Activated CD4-positive, alpha-beta T cell treated with anti-CD3 and anti-CD28 coated beads, Interleukin-2, amount 50 U/mL, for 4 hours (primary cell): ENCODE results near the gene SLC39A13.

Experiments
- DNase-seq, 2 experiments: peaks; one replicate each; pipeline ENCODE4 v3.0.0-alpha.2; 2020

The SLC39A13 gene

GRCh38 chr11:47387944-47388696 is 20.3 kb upstream of the SLC39A13 start:
- no peak for DNase-seq

DNA sequence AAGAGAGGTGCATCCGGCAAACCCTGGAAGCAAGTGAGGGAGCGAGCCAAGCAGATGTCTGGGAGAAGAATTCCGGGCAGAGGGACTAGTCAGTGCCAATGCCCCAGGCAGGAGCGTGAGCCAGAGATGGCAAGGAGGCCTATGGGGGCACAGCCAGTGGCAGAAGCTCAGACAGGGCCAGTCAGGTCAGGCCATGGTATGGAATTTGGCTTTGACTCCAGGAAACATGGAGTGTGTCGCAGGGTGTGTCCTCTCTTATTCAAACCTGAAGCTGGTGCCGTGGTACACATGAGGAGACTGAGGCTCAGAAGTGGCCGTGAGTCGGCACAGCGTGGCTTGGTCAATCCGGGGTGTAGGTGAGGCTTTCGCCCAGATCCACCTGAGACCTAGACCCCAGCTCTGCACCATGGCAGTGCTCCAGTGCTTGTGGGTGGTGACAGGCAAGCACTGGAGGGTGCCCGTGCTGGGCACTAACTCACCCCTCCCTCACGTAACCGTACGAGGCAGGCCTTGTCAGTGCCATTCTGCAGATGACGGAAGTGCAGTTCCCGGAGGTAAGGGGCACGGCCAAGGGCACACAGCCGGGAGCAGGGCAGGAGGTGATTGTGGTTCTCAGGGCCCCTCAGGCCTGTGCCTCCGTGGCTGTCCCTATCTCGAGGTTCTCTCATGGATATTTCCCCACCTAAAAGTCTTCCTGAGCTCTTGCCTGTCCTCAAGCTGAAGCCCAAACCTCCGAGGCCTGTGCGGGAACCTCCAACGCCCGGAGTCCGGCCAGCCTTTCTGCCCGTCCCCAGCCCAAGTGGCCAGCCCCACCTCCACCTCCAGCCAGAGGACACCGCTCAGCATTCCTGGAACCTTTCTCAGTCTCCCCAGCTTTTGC is 19.5 kb upstream of the SLC39A13 start:
- no peak for DNase-seq

- no peak for DNase-seq
Observed at GRCh38 chr11:47389577-47390421, 18.6 kb upstream of the SLC39A13 start.

DNA sequence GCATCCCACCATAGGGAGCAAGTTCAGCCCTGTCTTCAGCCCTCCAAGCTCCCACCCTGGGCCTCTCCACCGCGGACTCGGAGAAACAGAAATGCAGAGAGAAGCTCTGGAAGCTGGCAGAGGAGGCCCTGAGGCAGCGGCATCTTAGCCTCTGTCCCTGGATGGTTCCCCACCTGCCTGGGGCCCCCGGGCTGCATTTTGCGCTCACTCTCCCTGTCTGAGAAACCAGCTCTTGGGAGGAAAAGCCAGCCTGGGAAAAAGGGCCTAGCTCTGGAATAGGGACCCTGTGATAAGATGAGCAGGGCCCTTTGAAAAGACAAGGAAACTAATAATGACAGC is 18.0 kb upstream of the SLC39A13 start:
- DNase-seq: no peak

DNA sequence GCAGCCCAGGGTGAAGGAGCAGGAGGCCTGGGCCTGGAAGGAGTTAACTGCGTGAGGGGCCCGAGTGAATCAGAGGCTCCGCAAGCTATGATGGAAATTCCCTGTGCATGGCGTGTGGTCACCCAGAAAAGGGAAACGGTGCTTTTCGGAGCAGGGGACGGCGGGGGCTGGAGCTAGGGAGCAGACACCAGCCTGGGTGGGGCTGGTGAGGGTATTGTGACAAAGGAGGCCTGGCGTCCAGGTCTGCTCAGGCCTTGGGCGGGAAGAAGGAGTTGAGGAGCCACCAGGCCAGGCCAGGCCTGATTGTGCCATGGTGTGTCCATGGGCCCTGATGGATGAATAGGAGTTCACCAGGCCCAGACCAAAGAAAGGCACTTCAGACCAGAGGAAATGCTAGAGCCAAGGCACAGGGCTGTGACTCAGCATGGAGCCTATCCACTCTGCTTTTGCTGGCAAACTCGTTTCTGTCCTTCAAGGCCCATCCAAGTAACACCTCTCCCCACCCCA is 17.3 kb upstream of the SLC39A13 start:
- DNase-seq: no peak

DNA sequence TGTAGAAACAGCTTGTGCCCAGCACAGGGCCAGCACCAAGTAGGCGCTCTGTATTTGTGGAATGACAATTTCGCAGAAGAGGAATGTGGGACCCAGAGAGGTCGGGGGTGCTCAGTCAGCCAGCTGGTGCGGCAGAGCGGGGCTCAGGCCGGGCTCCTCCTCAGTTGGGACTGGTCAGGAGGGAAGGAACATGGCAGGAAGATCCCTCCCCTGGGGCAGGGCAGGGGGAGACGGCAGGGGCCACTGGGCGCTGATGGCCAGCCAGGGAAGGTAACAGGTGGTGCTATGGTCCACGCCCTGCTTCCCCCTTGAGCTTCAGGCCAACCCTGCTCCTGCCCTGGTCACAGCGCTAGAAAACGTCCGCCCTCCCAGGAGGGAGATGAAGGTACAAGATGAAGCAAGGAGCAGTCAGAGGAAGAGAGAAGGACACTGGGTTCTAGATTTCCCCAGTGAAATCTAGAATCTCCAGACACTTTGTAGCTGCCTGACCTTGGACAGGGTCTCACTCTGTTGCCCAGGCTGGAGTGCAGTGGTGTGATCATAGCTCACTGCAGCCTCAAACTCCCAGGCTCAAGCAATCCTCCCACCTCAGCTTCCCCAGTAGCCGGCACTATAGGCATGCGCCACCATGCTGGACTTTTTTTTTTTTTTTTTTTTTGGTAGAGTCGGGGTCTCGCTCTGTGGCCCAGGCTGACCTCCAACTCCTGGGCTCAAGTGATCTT is 16.5 kb upstream of the SLC39A13 start:
- no peak for DNase-seq

GRCh38 chr11:47392546-47393162 is 15.7 kb upstream of the SLC39A13 start:
- DNase-seq: no peak

DNA sequence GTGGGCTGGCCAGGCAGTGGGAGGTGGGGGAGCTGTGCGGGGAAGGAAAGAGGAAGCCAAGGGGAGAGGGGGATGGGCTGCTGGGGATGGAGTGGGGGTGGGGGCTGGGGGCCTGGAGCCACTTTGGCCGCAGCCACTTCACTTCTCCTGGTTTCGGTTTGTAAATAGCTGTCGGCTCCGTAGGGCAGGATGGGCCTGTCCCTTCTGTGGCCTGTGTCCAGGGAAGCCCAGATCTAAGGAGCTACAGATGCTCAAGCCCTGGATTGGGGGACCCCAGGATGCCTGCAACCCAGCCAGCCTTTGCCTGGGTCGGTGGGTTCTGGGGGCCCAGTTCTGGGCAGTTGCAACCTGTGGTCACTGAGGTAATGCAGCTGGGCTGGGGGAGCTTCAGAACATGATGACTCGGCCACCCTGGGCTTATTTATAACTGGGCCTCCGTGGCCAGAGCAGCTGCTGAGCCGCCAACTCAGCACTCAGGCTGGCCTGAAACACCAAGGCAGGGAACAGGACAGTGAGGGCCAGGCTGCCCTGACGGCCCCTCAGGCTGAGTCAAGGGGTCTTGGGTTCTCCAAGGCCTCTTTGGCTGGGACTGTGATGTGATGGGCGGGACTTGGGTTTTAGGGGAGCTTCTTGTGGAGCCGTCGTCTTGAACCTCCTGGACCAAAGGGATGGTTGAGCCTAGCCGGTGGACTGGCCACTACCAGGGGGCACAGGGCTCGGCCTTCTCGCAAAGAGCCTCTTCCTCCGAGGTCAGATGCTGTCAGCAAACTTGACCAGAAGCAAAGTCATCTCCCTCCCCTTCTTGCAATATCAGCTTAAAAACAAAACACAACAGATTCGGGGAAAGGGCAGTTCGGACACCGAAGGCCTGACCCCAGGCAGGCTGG is 15.0 kb upstream of the SLC39A13 start:
- no peak for DNase-seq

DNA sequence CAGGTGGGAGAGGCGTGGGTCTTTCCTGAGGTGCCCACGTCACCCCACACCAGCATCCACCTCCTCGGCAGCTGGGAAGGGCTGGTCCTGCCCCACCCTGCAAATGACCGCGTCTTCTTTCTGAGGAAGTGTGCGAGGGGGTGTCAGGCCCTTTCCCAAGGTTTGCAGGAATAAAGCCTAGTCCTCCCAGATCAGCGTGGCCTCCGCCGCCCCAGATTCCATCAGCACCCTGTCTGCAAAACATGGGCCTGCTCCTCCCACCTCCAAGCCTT is 14.4 kb upstream of the SLC39A13 start:
- no peak for DNase-seq

GRCh38 chr11:47394322-47395222 is 13.8 kb upstream of the SLC39A13 start:
- peak; percentile 35 to 46 for DNase-seq

- no peak for DNase-seq
Observed at GRCh38 chr11:47395223-47396048, 13.0 kb upstream of the SLC39A13 start.

DNA sequence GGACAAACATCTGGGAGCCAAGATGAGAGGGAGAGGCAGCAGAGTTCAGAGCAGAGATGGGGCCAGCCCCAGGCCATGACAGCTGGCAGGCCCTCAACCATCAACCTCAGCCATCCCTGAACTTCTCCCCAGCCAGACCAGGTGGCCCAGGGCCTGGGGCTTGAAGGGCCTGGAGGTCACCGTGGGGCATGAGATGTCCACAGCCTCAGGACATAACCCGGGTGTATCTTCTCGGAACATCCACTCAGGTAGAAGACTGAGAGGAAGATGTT is 12.4 kb upstream of the SLC39A13 start:
- DNase-seq: no peak

DNA sequence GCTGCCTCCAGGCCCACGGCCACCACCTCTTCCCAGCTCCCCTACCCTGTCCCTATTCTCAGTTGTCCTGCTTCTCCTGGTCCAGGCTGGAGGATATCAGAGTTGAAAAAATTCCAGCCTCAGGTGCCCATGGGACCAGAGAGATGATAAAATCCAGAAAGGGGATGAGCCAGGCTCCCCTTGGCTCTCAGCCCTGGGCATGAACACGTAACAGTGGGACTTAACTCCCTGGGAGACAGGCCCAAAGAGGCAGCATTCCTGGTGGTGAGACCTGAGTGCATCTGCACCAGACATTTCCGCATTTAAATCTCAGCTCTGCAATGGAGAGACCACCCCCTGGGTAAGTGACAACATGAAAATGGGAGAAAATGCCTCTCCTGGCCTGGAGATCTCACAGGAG is 10.4 kb upstream of the SLC39A13 start:
- no peak for DNase-seq

DNA sequence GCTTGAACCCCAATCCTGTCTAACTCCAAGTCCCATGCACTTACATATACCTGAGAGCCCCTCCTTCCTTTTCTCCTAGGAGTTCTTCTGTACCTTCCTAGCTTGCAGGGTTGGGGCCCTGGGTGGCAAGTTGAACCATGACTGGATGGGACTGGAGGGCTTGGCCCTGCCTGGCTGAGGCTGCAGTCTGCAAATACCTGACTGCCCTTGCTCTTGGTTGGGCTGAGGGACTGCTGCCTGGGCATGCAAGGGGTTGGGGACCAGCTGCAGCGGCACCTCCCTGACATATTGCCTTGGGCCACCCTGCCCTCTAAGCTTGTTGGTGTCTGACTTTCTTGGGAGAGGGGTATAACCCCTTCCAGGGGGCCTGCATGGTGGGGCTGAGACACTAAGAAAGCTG is 9.8 kb upstream of the SLC39A13 start:
- no peak for DNase-seq

GRCh38 chr11:47399860-47400767 is 8.3 kb upstream of the SLC39A13 start:
- DNase-seq: no peak

DNA sequence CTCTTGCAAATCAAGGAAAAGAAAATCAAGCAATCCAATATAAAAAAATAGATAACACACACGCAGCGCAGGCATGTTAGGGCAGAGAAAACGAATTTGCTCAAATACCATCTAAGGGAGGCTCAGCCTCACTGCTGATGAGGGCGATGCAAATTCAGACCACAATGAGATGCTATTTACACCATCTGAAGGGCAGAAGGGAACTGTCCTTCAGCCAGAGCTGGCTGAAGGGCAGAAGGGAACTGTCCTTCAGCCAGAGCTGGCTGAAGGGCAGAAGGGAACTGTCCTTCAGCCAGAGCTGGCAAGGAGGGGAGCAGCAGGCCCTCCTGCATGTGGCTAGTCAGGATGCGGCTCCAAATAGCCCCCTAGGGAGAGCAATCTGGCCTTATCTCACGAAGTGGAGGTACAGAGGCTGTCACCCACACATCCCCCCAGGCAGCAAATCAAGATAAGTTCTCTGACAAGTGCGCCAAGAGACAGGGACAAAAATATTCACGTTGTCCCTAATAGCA is 7.6 kb upstream of the SLC39A13 start:
- DNase-seq: no peak

- DNase-seq: no peak
Observed at GRCh38 chr11:47403135-47403534, 5.3 kb upstream of the SLC39A13 start.

DNA sequence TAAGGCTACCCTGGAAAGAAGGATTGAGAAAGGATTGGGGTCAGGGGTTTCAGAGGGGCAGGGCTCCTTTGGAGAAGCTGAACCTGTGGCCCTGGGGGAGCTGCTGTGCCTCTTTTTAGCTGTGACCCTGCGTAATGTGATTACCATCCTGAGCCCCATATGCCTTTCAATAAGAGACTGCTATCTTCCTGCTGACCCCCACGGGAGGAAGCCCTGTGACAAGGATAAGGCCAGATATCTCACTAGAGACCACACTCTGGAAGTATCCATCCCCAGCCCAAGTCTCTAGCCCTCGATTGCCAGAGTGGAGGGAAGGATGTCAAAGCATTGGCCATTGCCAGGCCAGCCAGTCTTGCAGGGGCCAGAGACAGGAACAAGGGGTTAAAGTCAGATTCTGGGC is 4.8 kb upstream of the SLC39A13 start:
- no peak for DNase-seq
